ENCODE data around the gene XRCC6.

The XRCC6 gene

DNA sequence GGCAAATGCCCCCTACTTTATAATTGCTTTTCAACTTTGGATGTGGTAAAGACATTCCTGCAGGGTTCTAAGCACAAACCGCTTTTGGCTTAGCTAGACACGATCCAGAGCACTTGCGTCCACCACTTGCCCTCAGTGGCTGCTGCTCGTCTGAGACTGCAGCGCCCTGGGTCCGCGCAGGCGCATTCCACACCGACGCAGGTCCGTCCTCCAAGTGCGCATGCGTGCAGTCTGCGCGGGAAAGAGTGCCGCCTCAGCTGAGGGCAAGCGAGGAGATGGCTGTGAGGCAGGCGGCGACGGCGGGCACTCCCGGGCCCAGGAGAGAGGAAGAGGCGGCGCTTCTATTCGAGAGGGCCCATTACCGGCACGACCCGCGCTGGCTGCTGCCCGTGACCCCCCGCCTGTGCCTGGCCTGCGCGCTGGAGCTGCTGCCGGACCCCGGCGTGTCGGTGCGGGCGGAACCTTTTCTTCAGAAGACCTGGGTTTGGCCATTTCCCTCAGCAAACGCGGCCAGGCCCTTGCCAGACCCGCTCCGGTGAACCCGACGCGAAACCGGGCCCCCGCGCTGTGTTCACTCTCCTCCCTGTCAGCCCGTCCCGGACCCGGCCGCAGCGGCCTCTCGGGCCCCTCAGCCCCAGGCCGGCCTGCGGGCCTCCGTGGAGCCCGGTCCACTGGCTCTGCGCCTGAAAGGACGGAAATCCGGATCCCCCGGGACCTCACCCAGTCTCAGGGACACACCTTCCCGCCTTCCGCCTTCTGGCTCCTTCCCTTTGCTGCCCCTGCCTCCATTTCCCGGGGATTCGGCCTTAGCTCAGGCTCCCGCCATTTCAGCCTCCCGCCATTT, 78.4 kb downstream of the XRCC6 start, which contains the start of gene MEI1:
Gene MEI1, plus strand, starts transcription at position 240 of the 844 bp plus-strand sequence. Its CDS starts 36 bp downstream, at position 276.
- TF ChIP-seq ESRRG (CRISPR knock-in tag; IDR thresholded peaks at IDR 0.05) (no peak), SNAI2 (CRISPR knock-in tag; IDR thresholded peaks at IDR 0.05) (no peak), TOX (CRISPR knock-in tag; IDR thresholded peaks at IDR 0.05; ENCODE audit: borderline replicate concordance) (no peak), ZNF70 (CRISPR knock-in tag; IDR thresholded peaks at IDR 0.05) (no peak), RARB (CRISPR knock-in tag; IDR thresholded peaks at IDR 0.05) (no peak)
- TF ChIP-seq, protein P1, sequence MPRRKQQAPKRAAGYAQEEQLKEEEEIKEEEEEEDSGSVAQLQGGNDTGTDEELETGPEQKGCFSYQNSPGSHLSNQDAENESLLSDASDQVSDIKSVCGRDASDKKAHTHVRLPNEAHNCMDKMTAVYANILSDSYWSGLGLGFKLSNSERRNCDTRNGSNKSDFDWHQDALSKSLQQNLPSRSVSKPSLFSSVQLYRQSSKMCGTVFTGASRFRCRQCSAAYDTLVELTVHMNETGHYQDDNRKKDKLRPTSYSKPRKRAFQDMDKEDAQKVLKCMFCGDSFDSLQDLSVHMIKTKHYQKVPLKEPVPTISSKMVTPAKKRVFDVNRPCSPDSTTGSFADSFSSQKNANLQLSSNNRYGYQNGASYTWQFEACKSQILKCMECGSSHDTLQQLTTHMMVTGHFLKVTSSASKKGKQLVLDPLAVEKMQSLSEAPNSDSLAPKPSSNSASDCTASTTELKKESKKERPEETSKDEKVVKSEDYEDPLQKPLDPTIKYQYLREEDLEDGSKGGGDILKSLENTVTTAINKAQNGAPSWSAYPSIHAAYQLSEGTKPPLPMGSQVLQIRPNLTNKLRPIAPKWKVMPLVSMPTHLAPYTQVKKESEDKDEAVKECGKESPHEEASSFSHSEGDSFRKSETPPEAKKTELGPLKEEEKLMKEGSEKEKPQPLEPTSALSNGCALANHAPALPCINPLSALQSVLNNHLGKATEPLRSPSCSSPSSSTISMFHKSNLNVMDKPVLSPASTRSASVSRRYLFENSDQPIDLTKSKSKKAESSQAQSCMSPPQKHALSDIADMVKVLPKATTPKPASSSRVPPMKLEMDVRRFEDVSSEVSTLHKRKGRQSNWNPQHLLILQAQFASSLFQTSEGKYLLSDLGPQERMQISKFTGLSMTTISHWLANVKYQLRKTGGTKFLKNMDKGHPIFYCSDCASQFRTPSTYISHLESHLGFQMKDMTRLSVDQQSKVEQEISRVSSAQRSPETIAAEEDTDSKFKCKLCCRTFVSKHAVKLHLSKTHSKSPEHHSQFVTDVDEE (CRISPR knock-in tag; IDR thresholded peaks at IDR 0.05), result no peak
- no peak for ATAC-seq

DNA sequence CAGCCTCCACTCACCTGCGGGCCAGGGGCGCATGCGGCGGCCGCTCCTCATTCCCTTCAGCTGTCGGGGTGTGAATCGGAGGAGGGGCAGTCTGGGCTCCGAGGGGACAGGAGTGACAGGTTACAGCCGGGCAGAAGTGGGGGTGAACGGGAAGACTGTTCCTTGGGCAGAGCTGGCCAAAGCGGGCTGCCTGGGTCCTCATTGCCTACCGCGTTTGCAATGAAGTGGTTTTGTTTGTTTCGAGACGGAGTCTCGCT, 78.9 kb downstream of the XRCC6 start:
- no peak for ATAC-seq
- TF ChIP-seq, protein P2, sequence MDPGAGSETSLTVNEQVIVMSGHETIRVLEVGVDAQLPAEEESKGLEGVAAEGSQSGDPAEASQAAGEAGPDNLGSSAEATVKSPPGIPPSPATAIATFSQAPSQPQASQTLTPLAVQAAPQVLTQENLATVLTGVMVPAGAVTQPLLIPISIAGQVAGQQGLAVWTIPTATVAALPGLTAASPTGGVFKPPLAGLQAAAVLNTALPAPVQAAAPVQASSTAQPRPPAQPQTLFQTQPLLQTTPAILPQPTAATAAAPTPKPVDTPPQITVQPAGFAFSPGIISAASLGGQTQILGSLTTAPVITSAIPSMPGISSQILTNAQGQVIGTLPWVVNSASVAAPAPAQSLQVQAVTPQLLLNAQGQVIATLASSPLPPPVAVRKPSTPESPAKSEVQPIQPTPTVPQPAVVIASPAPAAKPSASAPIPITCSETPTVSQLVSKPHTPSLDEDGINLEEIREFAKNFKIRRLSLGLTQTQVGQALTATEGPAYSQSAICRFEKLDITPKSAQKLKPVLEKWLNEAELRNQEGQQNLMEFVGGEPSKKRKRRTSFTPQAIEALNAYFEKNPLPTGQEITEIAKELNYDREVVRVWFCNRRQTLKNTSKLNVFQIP (CRISPR knock-in tag; IDR thresholded peaks at IDR 0.05; ENCODE audit: borderline replicate concordance, low read depth), result no peak
- TF ChIP-seq ARNTL (CRISPR knock-in tag; IDR thresholded peaks at IDR 0.05; ENCODE audit: borderline replicate concordance, low read depth), result no peak
- no peak for TF ChIP-seq GLIS3 (CRISPR knock-in tag; IDR thresholded peaks at IDR 0.05)
- no peak for TF ChIP-seq ZFP30 (CRISPR knock-in tag; IDR thresholded peaks at IDR 0.05)
- TF ChIP-seq RARB (CRISPR knock-in tag; IDR thresholded peaks at IDR 0.05), result no peak
- no peak for TF ChIP-seq BACH2 (CRISPR knock-in tag; IDR thresholded peaks at IDR 0.05; ENCODE audit: borderline replicate concordance)
- no peak for TF ChIP-seq ISL1 (CRISPR knock-in tag; IDR thresholded peaks at IDR 0.05)
- TF ChIP-seq CSDC2 (CRISPR knock-in tag; IDR thresholded peaks at IDR 0.05), result no peak
- TF ChIP-seq, protein P3, sequence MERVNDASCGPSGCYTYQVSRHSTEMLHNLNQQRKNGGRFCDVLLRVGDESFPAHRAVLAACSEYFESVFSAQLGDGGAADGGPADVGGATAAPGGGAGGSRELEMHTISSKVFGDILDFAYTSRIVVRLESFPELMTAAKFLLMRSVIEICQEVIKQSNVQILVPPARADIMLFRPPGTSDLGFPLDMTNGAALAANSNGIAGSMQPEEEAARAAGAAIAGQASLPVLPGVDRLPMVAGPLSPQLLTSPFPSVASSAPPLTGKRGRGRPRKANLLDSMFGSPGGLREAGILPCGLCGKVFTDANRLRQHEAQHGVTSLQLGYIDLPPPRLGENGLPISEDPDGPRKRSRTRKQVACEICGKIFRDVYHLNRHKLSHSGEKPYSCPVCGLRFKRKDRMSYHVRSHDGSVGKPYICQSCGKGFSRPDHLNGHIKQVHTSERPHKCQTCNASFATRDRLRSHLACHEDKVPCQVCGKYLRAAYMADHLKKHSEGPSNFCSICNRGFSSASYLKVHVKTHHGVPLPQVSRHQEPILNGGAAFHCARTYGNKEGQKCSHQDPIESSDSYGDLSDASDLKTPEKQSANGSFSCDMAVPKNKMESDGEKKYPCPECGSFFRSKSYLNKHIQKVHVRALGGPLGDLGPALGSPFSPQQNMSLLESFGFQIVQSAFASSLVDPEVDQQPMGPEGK (CRISPR knock-in tag; IDR thresholded peaks at IDR 0.05; ENCODE audit: borderline replicate concordance), result no peak
- TF ChIP-seq ESRRG (CRISPR knock-in tag; IDR thresholded peaks at IDR 0.05), result no peak
- no peak for TF ChIP-seq ZC3H10 (CRISPR knock-in tag; IDR thresholded peaks at IDR 0.05)
- TF ChIP-seq, protein P4, sequence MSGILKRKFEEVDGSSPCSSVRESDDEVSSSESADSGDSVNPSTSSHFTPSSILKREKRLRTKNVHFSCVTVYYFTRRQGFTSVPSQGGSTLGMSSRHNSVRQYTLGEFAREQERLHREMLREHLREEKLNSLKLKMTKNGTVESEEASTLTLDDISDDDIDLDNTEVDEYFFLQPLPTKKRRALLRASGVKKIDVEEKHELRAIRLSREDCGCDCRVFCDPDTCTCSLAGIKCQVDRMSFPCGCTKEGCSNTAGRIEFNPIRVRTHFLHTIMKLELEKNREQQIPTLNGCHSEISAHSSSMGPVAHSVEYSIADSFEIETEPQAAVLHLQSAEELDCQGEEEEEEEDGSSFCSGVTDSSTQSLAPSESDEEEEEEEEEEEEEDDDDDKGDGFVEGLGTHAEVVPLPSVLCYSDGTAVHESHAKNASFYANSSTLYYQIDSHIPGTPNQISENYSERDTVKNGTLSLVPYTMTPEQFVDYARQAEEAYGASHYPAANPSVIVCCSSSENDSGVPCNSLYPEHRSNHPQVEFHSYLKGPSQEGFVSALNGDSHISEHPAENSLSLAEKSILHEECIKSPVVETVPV (CRISPR knock-in tag; IDR thresholded peaks at IDR 0.05), result no peak
- TF ChIP-seq ZNF8 (CRISPR knock-in tag; IDR thresholded peaks at IDR 0.05), result no peak
- no peak for TF ChIP-seq TCF4 (CRISPR knock-in tag; IDR thresholded peaks at IDR 0.05; ENCODE audit: borderline replicate concordance)
- no peak for TF ChIP-seq OSR1 (CRISPR knock-in tag; IDR thresholded peaks at IDR 0.05)

DNA sequence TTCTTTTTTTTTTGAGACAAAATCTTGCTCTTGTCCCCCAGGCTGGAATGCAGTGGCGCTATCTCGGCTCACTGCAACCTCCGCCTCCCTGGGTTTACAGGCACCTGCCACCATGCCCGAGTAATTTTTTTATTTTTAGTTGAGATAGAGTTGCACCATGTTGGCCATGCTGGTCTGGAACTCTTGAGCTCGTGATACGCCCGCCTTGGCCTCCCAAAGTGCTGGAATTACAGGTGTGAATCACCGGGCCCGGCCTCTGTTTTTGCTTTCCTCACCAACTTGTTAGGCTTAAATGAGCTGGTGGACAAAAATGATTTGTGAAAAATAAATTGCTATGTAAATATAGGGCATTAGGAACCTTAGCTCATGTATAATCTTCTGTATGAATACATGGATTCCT, 81.7 kb downstream of the XRCC6 start:
- no peak for ATAC-seq
- TF ChIP-seq ARNTL (CRISPR knock-in tag; IDR thresholded peaks at IDR 0.05; ENCODE audit: borderline replicate concordance, low read depth) (no peak), CSDC2 (CRISPR knock-in tag; IDR thresholded peaks at IDR 0.05) (no peak), TOX (CRISPR knock-in tag; IDR thresholded peaks at IDR 0.05; ENCODE audit: borderline replicate concordance) (no peak), ZFP3 (CRISPR knock-in tag; IDR thresholded peaks at IDR 0.05) (no peak), BACH2 (CRISPR knock-in tag; IDR thresholded peaks at IDR 0.05; ENCODE audit: borderline replicate concordance) (no peak), ESRRG (CRISPR knock-in tag; IDR thresholded peaks at IDR 0.05) (no peak), GLIS3 (CRISPR knock-in tag; IDR thresholded peaks at IDR 0.05) (no peak), RARB (CRISPR knock-in tag; IDR thresholded peaks at IDR 0.05) (no peak), PPARA (CRISPR knock-in tag; IDR thresholded peaks at IDR 0.05; ENCODE audit: borderline replicate concordance) (no peak), ZC3H10 (CRISPR knock-in tag; IDR thresholded peaks at IDR 0.05) (no peak), ISL1 (CRISPR knock-in tag; IDR thresholded peaks at IDR 0.05) (no peak), TCF4 (CRISPR knock-in tag; IDR thresholded peaks at IDR 0.05; ENCODE audit: borderline replicate concordance) (no peak), SNAI2 (CRISPR knock-in tag; IDR thresholded peaks at IDR 0.05) (no peak), OSR1 (CRISPR knock-in tag; IDR thresholded peaks at IDR 0.05) (no peak)
- TF ChIP-seq, protein P5, sequence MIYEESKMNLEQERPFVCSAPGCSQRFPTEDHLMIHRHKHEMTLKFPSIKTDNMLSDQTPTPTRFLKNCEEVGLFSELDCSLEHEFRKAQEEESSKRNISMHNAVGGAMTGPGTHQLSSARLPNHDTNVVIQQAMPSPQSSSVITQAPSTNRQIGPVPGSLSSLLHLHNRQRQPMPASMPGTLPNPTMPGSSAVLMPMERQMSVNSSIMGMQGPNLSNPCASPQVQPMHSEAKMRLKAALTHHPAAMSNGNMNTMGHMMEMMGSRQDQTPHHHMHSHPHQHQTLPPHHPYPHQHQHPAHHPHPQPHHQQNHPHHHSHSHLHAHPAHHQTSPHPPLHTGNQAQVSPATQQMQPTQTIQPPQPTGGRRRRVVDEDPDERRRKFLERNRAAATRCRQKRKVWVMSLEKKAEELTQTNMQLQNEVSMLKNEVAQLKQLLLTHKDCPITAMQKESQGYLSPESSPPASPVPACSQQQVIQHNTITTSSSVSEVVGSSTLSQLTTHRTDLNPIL (CRISPR knock-in tag; IDR thresholded peaks at IDR 0.05; ENCODE audit: low read depth), result no peak

All from SK-N-SH treated with all-trans-retinoic acid at 6 μM for 48 hours (cell line).